ENCODE results near the gene FAM76A.
"Not testable (repeated sequence)": the region's sequence is repeated elsewhere in the genome, so short reads cannot be mapped to it uniquely, and the experiment has no call there.

FAM76A gene

GRCh38 chr1:27726173-27727044 lies 648 bp downstream of the FAM76A start:
- DNase-seq = no peak

- no peak for DNase-seq
Observed at GRCh38 chr1:27727126-27727525, 1.4 kb downstream of the FAM76A start.

DNA sequence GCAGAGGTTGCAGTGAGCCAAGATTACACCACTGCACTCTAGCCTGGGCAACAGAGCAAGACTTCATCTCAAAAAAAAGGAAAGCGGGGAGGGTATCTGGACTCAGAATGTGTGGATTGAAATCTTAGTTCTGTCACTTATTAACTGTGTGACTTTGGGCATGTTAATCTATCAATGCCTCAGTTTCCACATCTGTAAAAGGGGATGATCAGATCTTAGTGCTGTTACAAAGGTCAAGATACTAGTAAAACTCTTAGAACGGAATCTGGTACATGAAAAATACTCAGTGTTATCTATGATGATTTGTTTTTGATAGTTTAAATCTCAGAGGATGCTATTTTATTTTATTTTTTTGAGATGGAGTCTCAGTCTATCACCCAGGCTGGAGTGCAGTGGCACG lies 10.5 kb downstream of the FAM76A start:
- DNase-seq = no peak

DNA sequence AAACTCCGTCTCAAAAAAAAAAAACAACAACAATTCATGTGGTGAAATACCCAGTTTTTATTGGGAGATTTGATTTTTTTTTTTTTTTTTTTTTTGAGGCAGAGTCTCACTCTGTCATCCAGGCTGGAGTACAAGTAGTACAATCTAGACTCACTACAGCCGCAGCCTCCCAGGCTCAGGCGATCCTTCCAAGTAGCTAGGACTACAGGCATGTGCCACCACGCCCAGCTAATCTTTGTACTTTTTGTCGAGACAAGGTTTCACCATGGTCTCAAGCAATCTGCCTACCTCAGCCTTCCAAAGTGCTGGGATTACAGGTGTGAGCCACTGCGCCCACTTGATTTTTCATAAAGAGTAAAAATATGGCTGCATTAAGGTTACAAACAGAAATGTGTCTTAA lies 15.4 kb downstream of the FAM76A start:
- DNase-seq = no peak

- no peak for DNase-seq
Observed at GRCh38 chr1:27744556-27744955, 18.8 kb downstream of the FAM76A start.

- DNase-seq = no peak
Observed at GRCh38 chr1:27745466-27745865, 19.7 kb downstream of the FAM76A start.

DNA sequence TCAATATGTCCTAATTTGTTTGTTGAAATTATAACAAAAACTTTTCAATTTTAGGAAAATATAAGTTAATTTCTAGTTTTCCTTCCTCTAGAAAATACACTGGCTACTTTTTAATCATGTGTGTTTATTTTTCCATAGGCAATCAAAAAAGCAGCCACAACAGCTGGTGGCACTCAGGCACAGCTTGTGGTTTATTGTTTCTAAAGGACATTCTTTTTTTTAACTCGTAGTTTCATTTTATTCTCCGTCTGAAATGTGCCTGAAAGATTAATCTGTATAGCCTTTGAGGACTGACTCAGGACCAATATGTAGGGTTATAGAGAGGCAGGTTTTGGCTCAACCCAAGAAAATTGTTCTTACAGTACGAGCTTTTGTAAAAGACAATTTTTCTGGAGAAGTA lies 26.6 kb downstream of the FAM76A start:
- no peak for DNase-seq

DNA sequence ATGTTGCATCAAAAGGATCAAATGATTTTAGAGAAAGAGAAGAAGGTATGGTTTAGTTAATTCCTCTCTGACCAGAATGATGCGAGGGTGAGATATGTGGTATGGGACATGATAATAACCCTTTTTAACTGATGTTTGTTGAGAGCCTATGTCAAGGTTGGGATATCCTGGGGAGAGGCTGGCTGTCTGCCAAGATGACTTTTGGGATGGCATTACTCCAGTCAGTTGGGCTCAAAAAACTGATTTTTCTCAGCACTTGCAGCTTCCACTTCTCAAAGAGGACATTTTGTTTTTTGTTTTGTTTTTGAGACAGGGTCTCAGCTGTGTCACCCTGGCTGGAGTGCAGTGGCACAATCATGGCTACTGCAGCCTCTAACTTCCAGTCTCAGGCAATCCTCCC lies 29.5 kb downstream of the FAM76A start:
- DNase-seq = no peak

DNA sequence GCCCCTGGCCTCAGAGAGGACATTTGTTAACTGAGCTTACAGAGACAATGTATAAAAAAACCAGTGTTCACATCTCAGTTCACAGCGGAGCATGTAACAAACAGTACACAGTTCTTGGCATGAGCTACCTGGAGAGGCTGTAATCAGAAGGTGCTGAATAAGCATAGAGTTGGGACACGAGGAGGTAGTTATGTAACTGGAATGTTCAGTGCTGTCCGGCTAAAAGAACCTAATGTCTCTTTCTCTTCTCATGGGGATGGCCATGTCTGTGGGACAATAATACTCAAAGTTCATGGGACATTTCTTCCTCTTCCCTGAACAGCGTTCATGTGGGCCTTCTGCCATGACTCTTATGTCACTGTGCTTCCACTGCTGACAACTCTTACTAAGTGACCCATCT lies 30.1 kb downstream of the FAM76A start:
- DNase-seq = no peak

GRCh38 chr1:27759236-27759635 lies 33.5 kb downstream of the FAM76A start:
- DNase-seq = no peak

- DNase-seq = no peak
Observed at GRCh38 chr1:27760426-27760825, 34.7 kb downstream of the FAM76A start.

DNA sequence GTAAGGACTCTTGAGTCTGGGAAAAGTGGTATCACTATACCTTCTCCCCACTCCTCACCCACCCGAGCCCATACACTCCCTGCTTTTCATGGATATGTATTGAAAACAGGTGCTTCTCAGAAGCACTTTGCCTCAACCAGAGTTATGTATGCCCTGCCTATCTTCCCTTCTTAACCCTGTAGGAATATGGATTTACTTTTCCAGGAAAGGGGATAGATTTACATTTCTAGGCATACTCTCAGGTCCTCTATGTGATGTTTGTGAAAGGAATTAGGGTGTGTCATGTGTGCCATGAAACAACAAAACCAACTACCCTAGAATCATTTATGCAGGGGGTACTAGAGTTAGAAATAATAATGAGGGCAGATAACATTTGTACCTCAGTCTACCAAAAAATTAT lies 36.3 kb downstream of the FAM76A start:
- no peak for DNase-seq

- no peak for DNase-seq
Observed at GRCh38 chr1:27763358-27763757, 37.6 kb downstream of the FAM76A start.

DNA sequence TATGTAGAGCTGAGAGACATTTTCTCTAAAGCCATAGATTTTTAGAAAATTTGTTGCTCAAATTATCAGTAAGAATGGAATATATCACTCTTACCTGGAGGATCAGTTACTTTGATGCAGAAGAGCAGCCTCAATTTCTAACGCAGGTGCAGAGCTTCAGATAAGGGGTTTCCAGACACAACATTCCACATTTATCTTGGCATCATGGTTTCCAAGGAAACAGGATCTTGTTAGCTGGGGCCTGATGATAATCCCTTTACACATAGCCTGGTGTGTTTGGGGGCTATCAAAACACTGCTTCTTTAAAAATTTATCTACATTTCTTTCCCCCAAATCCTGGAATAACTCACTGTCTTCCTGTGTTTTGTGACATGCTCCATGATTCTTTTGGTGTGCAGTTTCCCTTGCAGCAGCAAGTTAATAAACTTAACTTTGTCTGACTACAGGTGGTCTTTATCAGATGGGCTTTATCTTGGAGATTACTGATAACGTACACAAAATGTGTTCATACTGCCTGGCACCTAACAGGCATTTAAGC lies 44.6 kb downstream of the FAM76A start:
- DNase-seq = no peak

GRCh38 chr1:27772036-27772931 lies 46.5 kb downstream of the FAM76A start:
- DNase-seq = no peak

- DNase-seq = peak; percentile 98
Observed at GRCh38 chr1:27772932-27773825, 47.4 kb downstream of the FAM76A start, which contains the start of gene STX12. TSS of gene STX12 (plus strand) at chr1:27773219. CDS start at chr1:27773308, 89 bp downstream.

DNA sequence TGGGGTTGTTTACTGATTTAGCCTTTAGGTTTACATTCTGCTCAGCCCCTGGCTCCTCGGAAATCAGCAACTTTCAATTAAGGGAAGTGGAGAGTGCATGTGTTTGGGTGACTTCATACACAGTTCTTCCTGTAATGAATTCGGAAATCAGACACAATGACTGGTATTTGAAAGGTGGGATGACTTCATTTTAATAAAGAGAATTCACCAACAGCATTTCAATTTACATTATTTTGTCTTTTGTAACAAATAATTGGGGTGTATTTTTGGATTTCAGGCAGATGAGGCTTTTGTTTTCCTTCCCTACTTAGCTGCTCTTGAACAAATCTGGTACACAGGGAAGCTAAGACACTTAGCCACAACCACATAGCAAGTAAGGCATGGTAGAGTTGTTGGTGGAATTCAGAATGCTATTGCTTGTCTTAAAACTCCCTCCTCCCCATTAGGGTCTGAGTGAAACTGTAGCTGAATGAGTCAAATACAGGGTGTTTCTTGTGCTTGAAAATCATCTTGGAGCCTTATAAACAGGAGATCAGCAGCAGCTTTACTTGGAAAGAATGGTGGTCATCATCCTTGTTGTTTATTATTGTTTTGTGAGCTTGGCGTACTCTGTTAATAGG lies 48.2 kb downstream of the FAM76A start:
- no peak for DNase-seq

DNA sequence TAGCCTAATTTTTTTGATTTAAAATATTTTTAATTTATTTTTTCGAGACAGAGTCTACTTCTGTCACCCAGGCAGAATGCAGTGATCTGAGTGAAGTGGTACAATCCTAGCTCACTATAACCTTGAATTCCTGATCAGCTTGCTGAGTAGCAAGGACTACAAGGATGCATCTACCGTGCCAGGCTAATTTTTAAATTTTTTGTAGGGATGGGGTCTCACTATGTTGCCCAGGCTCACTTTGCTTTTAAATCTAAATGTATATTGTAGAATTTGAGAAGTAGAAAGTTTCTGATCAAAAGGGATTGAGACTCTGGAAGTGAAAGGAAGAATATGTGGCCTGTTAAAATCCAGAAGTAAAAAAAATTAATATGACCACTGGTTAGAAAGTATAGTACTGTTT lies 48.9 kb downstream of the FAM76A start:
- DNase-seq = no peak

DNA sequence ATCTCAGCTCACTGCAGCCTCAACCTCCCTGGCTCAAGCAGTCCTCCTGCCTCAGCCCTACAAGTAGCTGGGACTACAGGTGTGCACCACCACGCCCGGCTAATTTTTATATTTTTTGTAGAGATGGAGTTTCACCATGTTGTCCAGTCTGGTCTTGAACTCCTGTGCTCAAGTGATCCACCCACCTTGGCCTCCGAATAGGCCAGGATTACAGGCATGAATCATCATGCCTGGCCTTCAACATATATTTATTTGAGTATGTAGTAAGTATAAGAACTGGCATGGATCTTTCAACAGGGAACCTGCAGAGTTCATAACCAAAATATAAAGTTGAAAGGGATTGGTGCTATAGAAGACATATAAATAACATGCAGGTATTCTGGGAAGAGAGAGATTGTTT lies 49.6 kb downstream of the FAM76A start:
- not testable (repeated sequence) for DNase-seq

GRCh38 chr1:27776276-27776675 lies 50.5 kb downstream of the FAM76A start:
- not testable (repeated sequence) for DNase-seq

DNA sequence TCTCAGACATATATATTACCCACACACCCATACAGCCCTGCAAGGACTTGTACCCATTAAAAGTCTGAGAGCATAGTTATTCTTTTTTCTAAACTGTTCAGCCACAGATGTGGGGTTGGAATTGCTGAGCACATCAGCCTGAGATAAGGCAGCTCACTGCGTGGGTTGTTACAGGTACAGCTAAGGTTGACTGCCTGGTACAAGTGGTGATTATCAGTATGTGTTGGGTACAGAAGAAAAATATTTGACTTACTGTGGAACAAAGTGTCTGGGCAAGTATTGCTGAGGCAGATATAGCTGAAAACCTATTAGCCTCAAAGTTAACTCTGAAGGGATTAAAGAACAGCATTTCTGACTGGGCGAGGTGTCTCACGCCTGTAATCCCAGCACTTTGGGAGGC lies 52.3 kb downstream of the FAM76A start:
- no peak for DNase-seq

GRCh38 chr1:27779122-27779521 lies 53.4 kb downstream of the FAM76A start:
- DNase-seq = no peak
